Gastroesophageal sphincter (tissue), 3 donors: ENCODE data around the gene GOLGA6A.

ENCODE experiments used
- EP300 ChIP-seq: sonication (generic); formaldehyde crosslinking; IDR thresholded peaks from one replicate; pipeline ENCODE4 v1.6.1; 2017; ENCODE audit warnings: antibody characterized with exemption, mild to moderate bottlenecking
- POLR2A ChIP-seq, 2 donors: fragments of 450-650 bp; IDR thresholded peaks; one replicate each; pipeline ENCODE4 v1.6.1; 2017; ENCODE audit warnings: antibody characterized with exemption in 2 of 2, mild to moderate bottlenecking in 2 of 2, moderate library complexity in 1 of 2
- POLR2AphosphoS5 ChIP-seq: sonication (generic); formaldehyde crosslinking; IDR thresholded peaks from one replicate; pipeline ENCODE4 v1.6.1; 2017; ENCODE audit warnings: antibody characterized with exemption
- TF ChIP-seq, protein P1 (sequence below), 4 experiments: fragments of 200-600 bp in 2 of 4; fragments of 450-650 bp in 2 of 4; sonication (generic) in 1 of 4; IDR thresholded peaks; one replicate each; pipeline ENCODE4 v1.5.1; 2017 to 2019; ENCODE audit warnings: antibody characterized with exemption in 4 of 4, mild to moderate bottlenecking in 2 of 4, moderate library complexity in 2 of 4

DNA sequence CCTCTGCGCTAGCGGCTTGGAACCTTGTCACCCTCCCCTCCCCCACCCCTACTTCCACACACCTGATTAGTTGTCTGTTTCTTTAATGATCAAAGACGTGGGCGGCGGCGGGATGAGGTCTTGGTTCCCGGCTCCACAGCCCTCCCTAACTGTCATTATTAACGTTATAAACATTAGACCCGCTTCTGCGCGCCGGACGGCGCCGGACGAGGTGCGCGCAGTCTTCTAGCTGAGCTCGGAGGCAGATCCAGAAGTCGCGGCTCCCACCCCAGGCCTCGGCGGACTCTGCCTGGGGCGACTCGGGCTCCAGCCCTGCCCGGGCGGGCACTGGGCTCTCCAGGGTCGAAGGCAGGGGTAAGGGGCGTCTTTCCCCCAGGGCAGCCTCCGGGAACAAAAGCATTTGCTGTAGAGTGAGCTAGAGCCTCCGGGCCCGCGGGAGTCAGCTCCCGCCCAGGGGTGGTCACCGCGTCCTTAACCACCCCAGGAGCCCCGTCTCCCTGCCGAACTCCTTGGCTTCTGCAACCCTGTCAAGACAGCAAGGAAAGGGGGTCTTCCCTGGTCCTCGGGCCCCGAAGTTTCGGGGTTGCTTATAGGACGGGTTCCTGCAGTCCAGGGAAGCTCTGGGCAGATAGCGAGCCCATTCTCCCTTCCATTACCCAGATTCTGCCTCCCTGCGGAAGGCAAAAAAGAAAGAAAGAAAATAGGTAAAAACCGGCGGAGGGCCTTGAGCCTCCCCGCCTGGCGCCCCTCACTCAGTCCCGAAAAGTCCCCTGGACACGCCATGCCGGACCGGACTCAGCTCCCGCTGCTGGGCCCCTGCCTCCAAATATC is 45.8 kb upstream of the GOLGA6A start:
- no peak for TF ChIP-seq EP300
- no peak for TF ChIP-seq POLR2A (IDR thresholded peaks at IDR 0.05)
- TF ChIP-seq, protein P1, sequence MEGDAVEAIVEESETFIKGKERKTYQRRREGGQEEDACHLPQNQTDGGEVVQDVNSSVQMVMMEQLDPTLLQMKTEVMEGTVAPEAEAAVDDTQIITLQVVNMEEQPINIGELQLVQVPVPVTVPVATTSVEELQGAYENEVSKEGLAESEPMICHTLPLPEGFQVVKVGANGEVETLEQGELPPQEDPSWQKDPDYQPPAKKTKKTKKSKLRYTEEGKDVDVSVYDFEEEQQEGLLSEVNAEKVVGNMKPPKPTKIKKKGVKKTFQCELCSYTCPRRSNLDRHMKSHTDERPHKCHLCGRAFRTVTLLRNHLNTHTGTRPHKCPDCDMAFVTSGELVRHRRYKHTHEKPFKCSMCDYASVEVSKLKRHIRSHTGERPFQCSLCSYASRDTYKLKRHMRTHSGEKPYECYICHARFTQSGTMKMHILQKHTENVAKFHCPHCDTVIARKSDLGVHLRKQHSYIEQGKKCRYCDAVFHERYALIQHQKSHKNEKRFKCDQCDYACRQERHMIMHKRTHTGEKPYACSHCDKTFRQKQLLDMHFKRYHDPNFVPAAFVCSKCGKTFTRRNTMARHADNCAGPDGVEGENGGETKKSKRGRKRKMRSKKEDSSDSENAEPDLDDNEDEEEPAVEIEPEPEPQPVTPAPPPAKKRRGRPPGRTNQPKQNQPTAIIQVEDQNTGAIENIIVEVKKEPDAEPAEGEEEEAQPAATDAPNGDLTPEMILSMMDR (IDR thresholded peaks at IDR 0.05), result no peak
- TF ChIP-seq POLR2AphosphoS5, result no peak
